AG04449 (cell line): Measurements from ENCODE around the gene BCKDHA.

Source experiments
- CTCF ChIA-PET: fragments of 350-600 bp; formaldehyde crosslinking; extraction: SDS; loops from one replicate; lab custom pipeline; 2021; ENCODE audit warnings: antibody characterized with exemption; lab: Yijun Ruan, JAX
- POLR2A ChIA-PET: fragments of 400-600, 350-600 bp; formaldehyde crosslinking; extraction: SDS; loops from one replicate; lab custom pipeline; 2020; ENCODE audit warnings: antibody characterized with exemption, inconsistent platforms; lab: Yijun Ruan, JAX
- DNase-seq: peaks from one replicate; pipeline ENCODE4 v3.0.0-alpha.2; 2010; ENCODE audit warnings: low read depth, low spot score
- H3K4me3 ChIP-seq: 2 replicates; pipeline ENCODE4 v1.5.1; 2011; ENCODE audit warnings: low read depth, mild to moderate bottlenecking, control low read depth, low read length
- CTCF ChIP-seq: IDR thresholded peaks from one replicate; pipeline ENCODE4 v1.5.1; 2011; ENCODE audit warnings: mild to moderate bottlenecking, moderate library complexity, low read length, control low read depth, inconsistent platforms; ENCODE audit not compliant: insufficient read depth; ENCODE audit errors: missing control alignments

The BCKDHA gene

GRCh38 chr19:41384351-41384750, 13.3 kb upstream of the BCKDHA start:
- TF ChIP-seq CTCF: no peak
- CTCF ChIA-PET: interaction anchor here (1.3 kb wide), 1 partner anchor 75 kb away, joined by 3 read pairs; no protein-coding TSS in a partner anchor
- POLR2A ChIA-PET: no interaction called here
- H3K4me3 ChIP-seq: no peak overlapping the region
- DNase-seq: no peak

- H3K4me3 ChIP-seq: no peak overlapping the region
- ChIA-PET POLR2A (no interaction called here), CTCF (no interaction called here)
- TF ChIP-seq CTCF: no peak
- DNase-seq: no peak
Measured at GRCh38 chr19:41386442-41386841, 11.2 kb upstream of the BCKDHA start.

GRCh38 chr19:41391618-41392017, 6.0 kb upstream of the BCKDHA start:
- no peak for DNase-seq
- ChIA-PET CTCF (no interaction called here), POLR2A (no interaction called here)
- no peak for TF ChIP-seq CTCF
- no peak overlapping the region for H3K4me3 ChIP-seq

GRCh38 chr19:41392775-41393174, 4.8 kb upstream of the BCKDHA start:
- ChIA-PET CTCF (no interaction called here), POLR2A (no interaction called here)
- no peak for TF ChIP-seq CTCF
- DNase-seq: no peak
- H3K4me3 ChIP-seq: no peak overlapping the region

- DNase-seq: no peak
- POLR2A ChIA-PET: no interaction called here
- no peak for TF ChIP-seq CTCF
- CTCF ChIA-PET: no interaction called here
- H3K4me3 ChIP-seq: no peak overlapping the region
Measured at GRCh38 chr19:41395355-41395754, 2.3 kb upstream of the BCKDHA start.

GRCh38 chr19:41398050-41398418, 416 bp downstream of the BCKDHA start:
- DNase-seq: no peak
- TF ChIP-seq CTCF: no peak
- ChIA-PET POLR2A (interaction anchor here (0.6 kb wide), 1 partner anchor 21 kb away, joined by 3 read pairs; no protein-coding TSS in a partner anchor), CTCF (interaction anchor here (1.5 kb wide), 1 partner anchor 76 kb away, joined by 3 read pairs; no protein-coding TSS in a partner anchor)
- peak overlapping the region; percentile 92 for H3K4me3 ChIP-seq
